ENCODE measurements around the gene COL4A1.

Gene COL4A1

GRCh38 chr13:110215606-110216005 is 91.4 kb downstream of the COL4A1 start:
- Histone ChIP-seq H3K27me3 (ENCODE audit: insufficient read depth, poor library complexity, severe bottlenecking) (no peaks in the 10 kb centered on the region), H3K27ac (replicated peaks) (no peak overlapping the region), H3K4me3 (replicated peaks; ENCODE audit: insufficient read depth, low read length) (no peak overlapping the region)
- DNase-seq (ENCODE audit: low read depth in 1 of 2, low spot score in 1 of 2) = no peak
- TF ChIP-seq SPI1 (IDR thresholded peaks at IDR 0.05; ENCODE audit: borderline replicate concordance, low read depth) (no peak), REST (IDR thresholded peaks at IDR 0.05; ENCODE audit: insufficient replicate concordance, low read depth) (no peak), POLR2AphosphoS5 (IDR thresholded peaks at IDR 0.05; ENCODE audit: low read depth) (no peak), GABPA (IDR thresholded peaks at IDR 0.05; ENCODE audit: low read depth) (no peak), CTCF (IDR thresholded peaks at IDR 0.05; ENCODE audit: insufficient read depth, low read length) (no peak)

GRCh38 chr13:110214637-110215036 is 92.3 kb downstream of the COL4A1 start:
- Histone ChIP-seq H3K27me3 (ENCODE audit: insufficient read depth, poor library complexity, severe bottlenecking) (no peaks in the 10 kb centered on the region), H3K4me3 (replicated peaks; ENCODE audit: insufficient read depth, low read length) (no peak overlapping the region), H3K27ac (replicated peaks) (no peak overlapping the region)
- no peak for DNase-seq (ENCODE audit: low read depth in 1 of 2, low spot score in 1 of 2)
- TF ChIP-seq POLR2AphosphoS5 (IDR thresholded peaks at IDR 0.05; ENCODE audit: low read depth) (no peak), REST (IDR thresholded peaks at IDR 0.05; ENCODE audit: insufficient replicate concordance, low read depth) (no peak), GABPA (IDR thresholded peaks at IDR 0.05; ENCODE audit: low read depth) (no peak), SPI1 (IDR thresholded peaks at IDR 0.05; ENCODE audit: borderline replicate concordance, low read depth) (no peak), CTCF (IDR thresholded peaks at IDR 0.05; ENCODE audit: insufficient read depth, low read length) (no peak)

- TF ChIP-seq SPI1 (IDR thresholded peaks at IDR 0.05; ENCODE audit: borderline replicate concordance, low read depth) = no peak
- TF ChIP-seq GABPA (IDR thresholded peaks at IDR 0.05; ENCODE audit: low read depth) = no peak
- no peak for TF ChIP-seq REST (IDR thresholded peaks at IDR 0.05; ENCODE audit: insufficient replicate concordance, low read depth)
- TF ChIP-seq CTCF (IDR thresholded peaks at IDR 0.05; ENCODE audit: insufficient read depth, low read length) = no peak
- no peak for TF ChIP-seq POLR2AphosphoS5 (IDR thresholded peaks at IDR 0.05; ENCODE audit: low read depth)
- DNase-seq (ENCODE audit: low read depth in 1 of 2, low spot score in 1 of 2) = no peak
These were observed 93.4 kb downstream of the COL4A1 start for GRCh38 chr13:110213461-110214074.

More at GRCh38 chr13:110213461-110214074, 93.4 kb downstream of the COL4A1 start:
- no peaks in the 10 kb centered on the region for H3K27me3 ChIP-seq (ENCODE audit: insufficient read depth, poor library complexity, severe bottlenecking)
- no peak overlapping the region for H3K4me3 ChIP-seq (replicated peaks; ENCODE audit: insufficient read depth, low read length)
- no peak overlapping the region for H3K27ac ChIP-seq (replicated peaks)
